H1 (cell line): ENCODE results near the gene METTL22. TPM values are rescaled to one million over a fixed set of nuclear protein-coding genes. Genes with fewer than 3 reads are reported as not detected.

Source experiments
- CHD1 ChIP-seq: IDR thresholded peaks from 2 replicates; pipeline ENCODE4 v1.6.1; 2012; ENCODE audit warnings: low read depth, low read length, improper control_type of control experiment
- CTCF ChIP-seq, 3 experiments: IDR thresholded peaks; 1 replicate in 2 of 3; 2 replicates in 1 of 3; pipeline versions ENCODE4 v1.5.1 to v1.6.1; 2011; ENCODE audit warnings: low read length in 3 of 3, mild to moderate bottlenecking in 3 of 3, inconsistent platforms in 2 of 3, low read depth in 1 of 3, moderate library complexity in 1 of 3; ENCODE audit not compliant: insufficient read depth in 1 of 3; ENCODE audit errors: control extremely low read depth in 1 of 3
- KDM1A ChIP-seq: fragments of 200-600, 300-600 bp; sonication (generic); IDR thresholded peaks from 2 replicates; pipeline ENCODE4 v1.7.1; 2016; ENCODE audit warnings: mild to moderate bottlenecking, low read length, borderline replicate concordance
- MAFK ChIP-seq: IDR thresholded peaks from 2 replicates; pipeline ENCODE4 v1.6.1; 2012; ENCODE audit warnings: low read depth, mild to moderate bottlenecking, improper control_type of control experiment, low read length
- RBBP5 ChIP-seq: IDR thresholded peaks from 2 replicates; pipeline ENCODE4 v1.7.1; 2012; ENCODE audit warnings: low read depth, mild to moderate bottlenecking, inconsistent platforms, low read length, moderate library complexity, borderline replicate concordance
- RFX5 ChIP-seq: IDR thresholded peaks from 2 replicates; pipeline ENCODE4 v1.6.1; 2011; ENCODE audit warnings: low read depth, low read length, improper control_type of control experiment, borderline replicate concordance
- SP1 ChIP-seq: IDR thresholded peaks from 2 replicates; pipeline ENCODE4 v1.6.1; 2011; ENCODE audit warnings: low read depth, low read length
- TAF7 ChIP-seq: optimal IDR thresholded peaks from 2 replicates; pipeline ENCODE3; 2011; ENCODE audit warnings: low read depth, mild to moderate bottlenecking, inconsistent platforms, low read length, moderate library complexity, borderline replicate concordance
- polyA plus RNA-seq, 7 experiments: library from polyadenylated mRNA; depleted of rRNA in 3 of 7; stranded (reverse) in 5 of 7; unstranded in 2 of 7; fragments of >200 nt in 5 of 7; fragments of 200-250 nt in 2 of 7; gene quantifications; 1 replicate in 5 of 7; 2 replicates in 1 of 7; 4 replicates in 1 of 7; pipeline versions ENCODE4 v1.2.1 to v1.2.3, GENCODE V29; 2011 to 2013; ENCODE audit warnings: missing spikeins in 2 of 7, mixed read lengths in 2 of 7
- total RNA-seq: library from RNA; stranded (reverse); fragmentation: NEBNext Ultra II Directional; extraction: Animal tissue kit (Norgen Biotek cat#: 25700); gene quantifications from 2 replicates; pipeline ENCODE4 v1.2.1, GENCODE V29; 2021

Gene METTL22
- total and polyA plus RNA-seq, 2 of the 8 experiments (the other 6 are each of a cell fraction or from before 2014, with no cell fraction given): 56.7 to 85.2 TPM

GRCh38 chr16:8644211-8645140 lies 23.0 kb downstream of the METTL22 start (continued):
- TF ChIP-seq CTCF (IDR thresholded peaks at IDR 0.05; ENCODE audit: control extremely low read depth in 1 of 3, insufficient read depth in 1 of 3, low read depth in 1 of 3, low read length in 3 of 3): no peak
- no peak for TF ChIP-seq RBBP5
- TF ChIP-seq KDM1A: no peak
- no peak for TF ChIP-seq SP1
- no peak for TF ChIP-seq RFX5
- TF ChIP-seq CHD1: no peak
- no peak for TF ChIP-seq TAF7
- no peak for TF ChIP-seq MAFK
